H7 (cell line): ENCODE data around the gene DOK4. TPM values are rescaled to one million over a fixed set of nuclear protein-coding genes. Genes with fewer than 3 reads are reported as not detected.
A peak's percentile ranks its signal among the peaks of the same experiment; 100 is the strongest.

Experiments
- DNase-seq: peaks from one replicate; pipeline ENCODE4 v3.0.0; 2012
- H3K27me3 ChIP-seq: 2 replicates; pipeline ENCODE4 v1.6.0; 2011; ENCODE audit warnings: mild to moderate bottlenecking, low read length; ENCODE audit not compliant: control insufficient read depth, insufficient read depth
- H3K36me3 ChIP-seq: replicated peaks from 2 replicates; pipeline ENCODE4 v1.5.1; 2011; ENCODE audit warnings: low read length; ENCODE audit not compliant: control insufficient read depth, insufficient read depth
- H3K4me3 ChIP-seq: 2 replicates; pipeline ENCODE4 v1.5.1; 2011; ENCODE audit warnings: low read depth, mild to moderate bottlenecking, control low read depth, low read length, moderate library complexity; ENCODE audit not compliant: insufficient read depth
- total RNA-seq: library from RNA; depleted of rRNA; stranded (reverse); fragments of >200 nt; shearing (Covaris generic); gene quantifications from 2 replicates; pipeline ENCODE4 v1.2.3, GENCODE V29; 2014; rRNA removed

DOK4 gene
- total RNA-seq = 15.3 and 15.7 TPM in 2 replicates

DNA sequence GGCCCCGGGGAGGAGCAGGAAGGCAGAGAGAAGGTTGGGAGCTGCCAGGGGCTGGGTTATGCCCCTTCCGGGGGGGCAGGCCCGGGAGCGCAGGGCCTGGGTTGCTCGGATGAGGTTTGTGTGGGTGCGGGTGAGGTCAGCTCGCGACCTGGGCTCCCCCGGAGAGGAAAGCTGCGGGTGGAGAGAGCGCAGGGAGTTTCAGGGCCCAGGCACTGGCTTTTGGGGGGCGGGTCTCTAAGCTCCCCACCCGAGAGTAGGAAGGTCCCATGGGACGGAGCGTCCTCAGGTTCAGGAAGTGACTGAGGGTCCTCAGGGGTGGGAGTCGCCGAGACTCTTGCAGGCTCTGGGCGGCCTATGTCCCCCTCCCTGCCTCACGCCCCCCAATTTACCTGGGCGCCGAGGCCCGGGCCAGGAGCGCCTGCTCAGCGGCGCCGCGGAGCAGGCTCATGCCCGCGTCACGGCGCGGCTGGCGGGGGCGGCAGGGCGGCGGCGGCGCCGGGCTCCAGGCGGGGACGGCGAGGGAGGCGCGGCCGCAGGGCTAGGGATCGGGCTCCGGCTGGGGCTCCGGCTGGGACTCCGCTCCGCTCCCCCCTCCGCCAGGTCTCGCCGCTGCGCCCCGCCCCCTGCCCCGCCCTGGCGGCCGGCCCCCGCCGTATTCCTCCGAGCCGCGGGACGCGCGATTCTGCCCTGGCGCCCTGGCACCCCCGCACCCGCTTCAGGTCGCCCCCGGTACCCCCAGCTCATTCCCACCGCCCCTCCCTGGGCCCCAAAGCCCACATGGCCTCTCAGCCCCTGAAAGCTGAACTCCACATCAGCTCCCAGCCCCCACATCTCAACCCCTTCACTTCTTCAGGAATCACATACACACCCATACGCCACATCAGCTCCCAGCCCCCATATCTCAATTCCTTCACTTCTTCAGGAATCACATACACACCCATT is at the start of gene DOK4:
DOK4 (minus strand) TSS at position 578 of the 942 bp plus-strand sequence. CDS start 6,986 bp downstream, outside the sequence.
- peak; percentile 100 for DNase-seq
- H3K36me3 ChIP-seq = no peaks in the 10 kb centered on the region
- peak within 1 kb of the TSS; percentile 71 for H3K4me3 ChIP-seq
- peaks cover 12% of the 10 kb centered on the region for H3K27me3 ChIP-seq

DNA sequence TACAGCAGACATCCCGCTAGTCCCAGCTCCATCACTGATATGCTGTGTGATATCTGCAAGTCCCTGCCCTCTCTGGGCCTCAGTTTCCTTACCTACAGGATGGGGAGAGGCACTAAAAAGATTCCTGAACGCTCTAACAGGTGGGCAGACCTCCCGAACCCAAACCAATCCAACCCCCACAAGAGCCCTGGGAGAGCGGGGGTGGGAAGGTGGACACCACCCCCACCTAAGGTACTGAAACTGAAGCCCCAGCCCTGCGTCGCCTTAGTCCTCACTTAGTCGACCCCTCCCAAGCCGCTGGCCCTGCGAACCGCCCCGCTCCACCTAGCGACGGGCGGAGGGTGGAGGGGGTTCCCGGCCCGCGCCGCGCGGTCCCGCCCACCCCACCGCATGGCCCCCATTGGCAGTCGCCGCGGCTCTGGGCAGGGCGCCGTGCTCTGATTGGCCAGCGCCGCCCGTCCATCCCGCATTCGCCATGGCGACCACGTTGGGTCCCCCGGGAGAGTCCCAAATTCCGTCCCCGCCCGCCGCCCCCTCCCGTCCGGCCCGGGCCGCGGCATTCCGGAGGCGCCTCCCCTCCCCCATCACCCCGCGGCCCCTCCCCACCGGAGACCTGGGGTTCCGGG is 49.5 kb upstream of the DOK4 start:
- DNase-seq = peak; percentile 100
- Histone ChIP-seq H3K36me3 (no peaks in the 10 kb centered on the region; the same call in 1 of the 2 replicates), H3K4me3 (peak overlapping the region; percentile 63), H3K27me3 (peaks cover 4% of the 10 kb centered on the region)

DNA sequence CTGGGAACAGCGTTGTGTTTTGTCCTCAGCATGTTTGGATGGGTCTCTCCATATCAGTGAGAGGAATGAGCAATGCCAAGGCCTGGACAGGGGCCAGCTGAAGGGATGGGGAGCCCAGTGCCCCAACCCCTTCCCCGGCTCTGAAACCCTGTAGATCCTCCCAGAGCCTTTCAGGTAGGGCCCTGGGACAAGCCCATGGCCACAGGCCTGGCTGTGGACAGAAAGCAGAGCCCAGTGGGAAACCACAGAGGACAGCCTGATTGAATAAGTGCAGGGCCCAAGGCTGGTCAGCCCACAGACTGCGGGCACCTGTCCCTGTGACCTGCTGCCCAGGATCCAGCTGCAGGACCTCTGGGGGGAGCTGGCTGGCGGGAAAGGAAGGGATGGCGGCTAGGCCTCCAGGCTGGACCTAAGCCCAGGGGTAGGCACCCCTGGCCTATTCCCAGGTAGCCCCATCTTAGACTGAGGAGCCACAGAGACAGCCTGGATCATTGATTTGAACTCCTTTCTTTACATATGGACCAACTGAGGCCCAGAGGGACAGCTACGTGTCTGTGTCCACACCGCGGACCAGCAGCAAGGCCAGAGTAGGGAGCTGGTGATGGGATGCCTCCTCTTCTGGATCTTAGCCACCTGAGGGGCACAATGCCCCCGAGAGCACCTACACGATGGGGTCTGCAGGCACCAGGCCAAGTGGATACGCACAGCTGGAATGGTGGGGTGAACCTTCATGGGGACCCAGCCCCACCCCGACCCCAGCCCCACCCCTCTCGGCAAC is 48.8 kb upstream of the DOK4 start:
- DNase-seq = peak; percentile 67
- H3K36me3 ChIP-seq = no peaks in the 10 kb centered on the region; the same call in 1 of the 2 replicates
- H3K27me3 ChIP-seq = peaks cover 4% of the 10 kb centered on the region
- no peak overlapping the region; the same call in 1 of the 2 replicates for H3K4me3 ChIP-seq

DNA sequence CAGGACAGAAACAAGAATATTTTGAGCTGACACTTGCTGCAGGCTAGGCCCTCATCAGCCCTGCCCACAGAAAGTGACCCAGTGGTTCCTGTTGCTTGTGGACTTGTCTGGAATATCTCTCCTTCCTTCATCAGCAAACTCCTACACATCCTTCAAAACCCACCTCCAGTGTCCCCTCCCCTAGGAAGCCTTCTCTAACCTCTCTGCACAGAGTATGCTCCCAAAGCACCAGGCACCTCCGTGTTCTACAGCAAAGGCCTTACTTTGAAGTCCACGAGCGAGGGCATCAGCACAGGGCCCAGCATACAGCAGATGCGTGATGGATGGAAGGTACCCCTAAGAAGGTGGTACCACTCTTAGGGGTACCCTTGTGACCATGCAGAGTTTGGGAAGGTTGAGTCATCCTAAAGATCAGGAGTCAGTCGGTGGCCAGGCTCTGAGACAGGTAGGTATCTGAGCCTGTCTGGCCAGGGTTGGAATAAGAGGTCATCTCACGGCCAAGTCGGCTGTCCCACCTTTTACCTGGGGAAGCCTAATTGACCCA is 48.1 kb upstream of the DOK4 start:
- no peaks in the 10 kb centered on the region; the same call in 1 of the 2 replicates for H3K36me3 ChIP-seq
- peak; percentile 7 for DNase-seq
- peaks cover 7% of the 10 kb centered on the region for H3K27me3 ChIP-seq
- H3K4me3 ChIP-seq = no peak overlapping the region

DNA sequence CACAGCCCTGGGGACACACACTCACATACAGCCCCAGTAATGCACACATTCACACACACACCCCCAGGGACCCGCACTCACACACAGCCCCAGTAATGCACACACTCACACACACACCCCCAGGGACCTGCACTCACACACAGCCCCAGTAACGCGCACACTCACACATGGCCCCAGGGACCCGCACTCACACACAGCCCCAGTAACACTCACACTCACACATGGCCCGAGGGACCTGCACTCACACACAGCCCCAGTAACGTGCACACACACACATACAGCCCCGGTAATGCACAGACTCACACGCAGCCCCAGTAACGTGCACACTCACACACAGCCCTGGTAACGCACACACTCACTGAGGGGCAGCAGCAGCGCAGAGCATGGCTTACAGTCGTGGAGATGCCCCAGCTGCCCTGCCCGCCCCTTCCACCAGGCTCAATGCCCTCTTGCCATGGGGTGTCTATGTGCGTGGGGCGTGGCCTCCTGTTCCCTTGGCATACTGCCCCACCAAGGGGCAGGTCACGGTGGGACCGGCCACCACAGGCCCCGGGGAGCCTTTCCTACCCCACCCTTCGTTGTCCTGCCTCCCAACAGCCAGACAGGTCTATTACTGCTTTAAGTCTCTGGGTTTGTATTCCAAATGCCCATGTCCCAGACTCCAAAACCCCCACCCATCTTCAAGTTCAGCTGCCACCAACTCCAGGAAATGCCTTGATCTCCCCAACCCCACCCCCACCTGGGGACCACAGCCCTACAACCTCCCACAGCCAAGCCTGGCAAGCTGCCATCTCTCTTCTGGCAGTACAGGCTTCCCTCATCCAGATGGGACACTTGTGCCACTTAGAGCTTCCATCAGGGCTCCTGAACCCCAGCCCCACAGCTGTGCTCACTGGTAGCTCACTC is 47.4 kb upstream of the DOK4 start:
- Histone ChIP-seq H3K4me3 (no peak overlapping the region), H3K36me3 (no peaks in the 10 kb centered on the region; the same call in 1 of the 2 replicates), H3K27me3 (peaks cover 10% of the 10 kb centered on the region)
- peak; percentile 32 for DNase-seq

DNA sequence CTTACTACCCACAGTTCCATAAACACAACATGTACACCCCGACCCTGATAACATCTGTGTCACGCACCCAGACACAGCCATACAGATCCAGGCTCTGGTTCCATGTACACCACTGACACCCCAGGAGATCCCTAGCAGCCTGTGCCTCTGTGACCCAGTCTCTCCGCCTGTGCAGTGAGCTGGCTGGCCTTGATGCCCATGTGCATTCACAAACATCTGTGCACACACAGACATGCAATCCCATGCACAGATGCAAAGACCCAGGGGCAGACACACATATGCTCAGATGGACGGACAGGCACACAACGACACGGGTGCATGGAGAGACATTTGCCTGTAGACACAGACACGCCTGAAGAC is 46.0 kb upstream of the DOK4 start:
- H3K27me3 ChIP-seq = peaks cover 6% of the 10 kb centered on the region
- no peak overlapping the region for H3K4me3 ChIP-seq
- DNase-seq = peak; percentile 22
- no peaks in the 10 kb centered on the region; the same call in 1 of the 2 replicates for H3K36me3 ChIP-seq

DNA sequence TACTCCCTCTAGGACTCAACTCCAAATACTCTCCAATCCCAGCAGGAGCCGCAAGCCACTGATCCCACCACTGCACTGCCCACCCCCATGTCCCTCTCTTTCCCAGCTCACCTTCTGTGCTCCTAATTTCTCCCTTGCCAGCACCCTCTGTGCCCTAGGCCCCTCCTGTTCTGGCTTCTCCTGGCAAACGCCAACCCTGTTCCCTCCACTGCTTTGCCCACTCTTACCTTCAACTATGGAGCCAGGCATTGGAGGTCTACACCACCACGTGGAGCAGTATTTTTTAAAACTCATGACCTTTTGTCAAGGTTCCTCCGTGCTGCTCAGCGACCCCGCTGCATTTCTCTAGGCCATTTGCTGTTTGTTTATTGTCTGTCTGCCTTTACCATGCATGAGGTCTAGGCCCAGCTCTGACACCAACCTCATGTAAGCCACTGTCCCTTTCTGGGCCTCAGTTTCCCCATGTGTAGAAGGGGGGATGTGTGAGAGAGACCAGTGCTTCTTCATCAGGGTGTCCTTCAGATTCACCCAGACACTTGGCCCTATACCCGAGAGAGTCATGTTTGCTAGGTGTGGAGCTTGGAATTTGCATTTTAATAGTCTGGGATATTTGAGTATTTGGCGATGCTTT is 45.5 kb upstream of the DOK4 start:
- peak; percentile 10 for DNase-seq
- H3K27me3 ChIP-seq = peaks cover 8% of the 10 kb centered on the region

DNA sequence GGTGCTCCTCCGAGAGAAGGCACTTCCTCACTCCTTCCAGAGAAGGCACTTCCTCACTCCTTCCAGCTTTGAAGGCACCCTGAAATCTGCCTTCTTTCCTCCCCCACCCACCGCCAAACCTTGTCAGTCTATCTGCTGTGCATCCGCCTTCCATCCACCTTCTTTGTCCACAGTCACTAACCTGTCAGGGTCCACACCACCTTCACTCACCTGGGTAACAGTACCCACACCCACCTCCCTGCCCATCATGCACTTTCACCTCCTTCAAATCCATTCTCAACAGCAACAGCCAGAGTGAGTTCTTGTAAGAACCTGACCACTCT is 44.9 kb upstream of the DOK4 start:
- Histone ChIP-seq H3K36me3 (no peaks in the 10 kb centered on the region; the same call in 1 of the 2 replicates), H3K27me3 (peaks cover 8% of the 10 kb centered on the region), H3K4me3 (no peak overlapping the region)
- DNase-seq = no peak

More for the DNA sequence above, 45.5 kb upstream of the DOK4 start:
- no peaks in the 10 kb centered on the region; the same call in 1 of the 2 replicates for H3K36me3 ChIP-seq
- H3K4me3 ChIP-seq = no peak overlapping the region

DNA sequence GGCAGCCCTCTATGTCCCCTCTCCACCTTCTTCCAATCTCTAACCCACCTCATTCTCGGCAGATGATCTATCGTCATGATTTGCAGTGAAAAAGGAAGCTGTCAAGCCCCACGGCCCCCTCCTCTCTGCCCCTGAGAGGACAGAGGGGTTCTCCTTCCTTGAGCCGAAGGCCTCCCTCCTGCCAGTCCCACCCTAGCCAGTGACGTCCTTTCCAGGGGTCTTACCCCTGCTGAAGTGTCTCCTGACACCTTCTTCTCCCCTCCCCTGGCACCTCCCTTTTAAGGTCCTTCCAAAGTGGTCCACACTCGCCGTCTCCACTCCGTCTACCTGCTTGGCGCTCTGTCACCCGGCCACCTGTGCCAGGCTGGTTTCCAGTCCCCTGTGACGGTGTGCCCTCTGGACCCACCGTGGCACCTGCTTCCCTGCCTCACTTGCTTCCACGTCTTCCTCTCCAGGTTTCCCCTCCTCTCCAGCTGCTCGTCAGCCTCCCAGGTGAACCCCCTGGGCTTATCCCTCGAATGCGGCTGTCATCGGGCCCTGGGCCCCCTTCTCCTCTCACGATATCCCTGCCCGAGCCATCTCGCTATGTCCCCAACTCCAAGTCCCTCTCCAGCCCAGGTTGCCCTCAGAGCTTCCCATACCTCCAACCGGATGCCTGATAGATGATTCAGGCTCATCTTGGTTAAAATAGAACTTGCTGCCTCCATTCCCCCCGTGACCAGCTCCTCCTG is 44.4 kb upstream of the DOK4 start:
- peak; percentile 35 for DNase-seq
- H3K4me3 ChIP-seq = no peak overlapping the region
- no peaks in the 10 kb centered on the region; the same call in 1 of the 2 replicates for H3K36me3 ChIP-seq
- H3K27me3 ChIP-seq = peaks cover 8% of the 10 kb centered on the region

DNA sequence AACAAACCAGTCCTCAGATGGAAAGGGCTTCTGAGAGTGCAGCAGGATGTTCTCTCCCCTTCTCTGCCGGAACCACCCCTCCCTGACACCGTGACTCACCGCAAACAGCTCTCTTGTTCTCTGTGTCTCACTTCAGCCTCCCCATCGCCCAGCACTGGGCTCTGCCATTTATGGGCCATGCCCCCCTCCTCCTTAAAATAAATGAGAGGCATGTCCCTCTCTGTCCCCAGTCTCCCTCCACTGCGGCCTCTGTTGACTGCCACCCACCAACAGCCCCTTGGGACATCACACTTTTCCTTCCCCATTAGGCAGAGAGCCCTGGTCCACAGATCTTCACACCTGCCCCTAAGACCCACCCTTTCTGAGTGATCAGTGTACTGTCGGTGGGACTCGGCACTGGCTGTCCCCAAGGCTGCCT is 43.8 kb upstream of the DOK4 start:
- DNase-seq = peak; percentile 69
- no peak overlapping the region for H3K4me3 ChIP-seq
- H3K27me3 ChIP-seq = peaks cover 8% of the 10 kb centered on the region
- H3K36me3 ChIP-seq = no peaks in the 10 kb centered on the region; the same call in 1 of the 2 replicates

DNA sequence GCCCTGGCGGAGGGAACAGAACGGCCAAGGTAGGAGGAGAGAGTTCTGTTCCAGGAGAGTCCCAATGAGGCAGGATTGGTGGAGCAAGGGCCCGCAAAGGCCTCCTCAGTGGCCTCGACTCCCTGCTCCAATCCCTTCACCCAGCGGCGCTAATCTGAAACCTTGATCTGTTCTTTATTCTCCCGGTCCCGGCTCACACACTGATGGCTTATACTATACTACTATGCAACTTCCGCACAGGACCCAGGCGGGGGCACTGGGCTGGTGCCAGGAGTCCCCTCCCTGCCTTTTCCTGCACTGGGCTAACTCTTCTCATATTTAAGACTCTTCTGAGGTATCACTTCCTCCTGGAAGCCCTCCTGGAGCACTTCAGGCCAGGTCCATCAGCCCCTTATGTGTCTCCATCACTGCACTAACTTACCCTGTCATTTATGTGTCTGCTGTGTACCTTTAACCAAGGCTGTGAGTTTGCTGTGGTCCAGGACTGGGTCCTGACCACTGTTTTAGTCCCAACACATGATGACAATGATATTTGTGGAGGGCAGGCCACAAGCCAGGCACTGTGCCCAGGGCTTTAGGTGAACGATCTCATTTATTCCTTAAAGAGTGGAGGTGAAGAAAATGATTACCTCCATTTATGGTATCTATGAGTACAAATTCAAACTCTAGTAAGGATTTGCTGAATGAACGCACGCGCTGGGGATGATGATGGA is 43.3 kb upstream of the DOK4 start:
- DNase-seq = no peak
- peak overlapping the region; percentile 63 for H3K4me3 ChIP-seq

More for the DNA sequence above, 43.3 kb upstream of the DOK4 start:
- Histone ChIP-seq H3K27me3 (peaks cover 8% of the 10 kb centered on the region), H3K36me3 (no peaks in the 10 kb centered on the region; the same call in 1 of the 2 replicates)
